Measurements from ENCODE around the gene C2orf81.

C2orf81 gene

GRCh38 chr2:74387346-74387745, 34.1 kb downstream of the C2orf81 start:
- DNase-seq = no peak

- DNase-seq = no peak
Measured at GRCh38 chr2:74385396-74385795, 36.0 kb downstream of the C2orf81 start.

GRCh38 chr2:74384051-74384450, 37.4 kb downstream of the C2orf81 start:
- DNase-seq = no peak

DNA sequence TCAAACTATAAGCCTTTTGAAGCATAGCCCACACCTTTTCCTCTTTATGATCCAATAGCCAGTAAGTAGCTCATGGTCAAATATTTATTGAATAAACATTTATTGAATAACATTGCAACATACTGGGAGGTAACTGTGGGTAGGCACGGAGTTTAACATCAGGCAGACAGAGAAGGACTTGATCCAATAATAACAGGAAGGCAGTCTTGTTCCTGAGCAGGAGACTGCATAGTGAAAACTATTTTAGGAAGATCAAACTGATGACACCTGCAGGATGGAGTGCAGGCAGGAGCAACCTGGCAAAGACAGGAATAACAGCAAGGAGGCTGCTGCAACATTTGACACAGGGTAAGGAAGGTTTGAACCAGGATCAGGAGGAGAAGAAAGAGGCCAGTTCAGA, 38.2 kb downstream of the C2orf81 start:
- no peak for DNase-seq

- DNase-seq = no peak
Measured at GRCh38 chr2:74381751-74382150, 39.7 kb downstream of the C2orf81 start.

DNA sequence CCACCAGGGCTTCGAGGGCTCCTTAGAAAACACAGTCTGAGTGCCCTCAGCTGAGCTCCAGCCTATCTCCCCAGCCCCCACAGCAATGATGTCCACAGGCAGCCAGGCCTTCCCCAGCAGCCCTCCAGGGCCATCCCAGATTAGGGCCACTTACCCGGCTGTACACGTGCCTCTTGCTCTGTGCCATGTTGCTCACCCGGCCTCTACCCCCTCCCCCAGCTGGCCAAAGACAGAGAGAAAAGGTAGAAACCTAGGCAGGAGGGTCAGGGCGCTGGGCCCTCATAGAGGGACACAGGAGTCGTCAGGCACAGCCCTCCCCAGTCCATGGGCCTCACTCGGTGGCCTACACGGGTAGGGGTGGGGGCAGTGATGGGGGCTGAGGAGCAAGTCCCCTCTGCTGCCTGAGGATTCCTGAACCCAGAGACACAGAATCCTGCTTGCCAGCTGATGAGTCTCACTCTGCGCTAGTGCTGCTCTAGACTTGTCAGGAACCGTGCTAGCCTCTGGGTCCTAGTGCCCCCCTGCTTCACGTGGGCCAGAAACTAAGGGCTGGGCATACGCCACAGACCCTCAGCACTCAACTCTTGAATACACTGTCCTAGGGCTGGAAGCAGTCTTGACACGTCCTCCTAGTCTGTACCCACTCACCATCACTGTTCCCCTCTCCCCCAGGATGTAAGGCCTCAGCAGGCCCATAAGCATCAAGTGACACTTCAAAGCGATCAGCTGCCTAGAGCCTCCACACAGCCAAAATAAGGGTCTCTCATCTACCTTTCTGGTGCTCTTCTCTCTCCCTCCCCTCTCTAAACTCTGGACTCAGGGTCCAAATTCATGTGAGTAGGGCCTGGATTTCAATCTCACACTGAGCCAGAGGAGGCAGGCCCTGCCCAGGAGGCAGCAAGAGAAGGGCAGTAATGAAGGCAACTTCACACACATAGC, 41.3 kb downstream of the C2orf81 start, which contains the start of gene DCTN1:
TSS of gene DCTN1 (minus strand) at position 461 of the 939 bp plus-strand sequence. CDS start at position 187, 274 bp downstream.
- peak; percentile 24 for DNase-seq

- no peak for DNase-seq
Measured at GRCh38 chr2:74378007-74378406, 43.4 kb downstream of the C2orf81 start.

DNA sequence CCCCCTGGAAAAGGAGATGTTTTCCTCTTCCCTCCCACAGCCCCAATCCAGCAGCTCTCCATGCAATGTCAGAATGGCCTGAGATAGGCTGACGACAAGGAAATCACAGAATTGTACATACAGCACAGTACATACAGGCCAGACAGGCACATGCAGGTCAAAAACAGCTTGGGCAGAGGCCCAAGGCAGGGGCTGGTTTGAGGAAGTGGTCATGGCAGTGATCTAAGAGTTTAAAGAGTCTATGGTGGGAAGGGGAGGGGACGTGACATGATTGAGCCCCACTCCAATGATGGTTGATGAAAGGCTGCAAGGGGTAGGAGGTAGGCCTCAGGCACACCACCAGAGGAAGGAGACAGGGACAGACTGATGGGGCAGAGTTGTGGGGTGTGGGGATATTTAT, 45.6 kb downstream of the C2orf81 start:
- no peak for DNase-seq

- DNase-seq = no peak
Measured at GRCh38 chr2:74374509-74375205, 46.8 kb downstream of the C2orf81 start.

DNA sequence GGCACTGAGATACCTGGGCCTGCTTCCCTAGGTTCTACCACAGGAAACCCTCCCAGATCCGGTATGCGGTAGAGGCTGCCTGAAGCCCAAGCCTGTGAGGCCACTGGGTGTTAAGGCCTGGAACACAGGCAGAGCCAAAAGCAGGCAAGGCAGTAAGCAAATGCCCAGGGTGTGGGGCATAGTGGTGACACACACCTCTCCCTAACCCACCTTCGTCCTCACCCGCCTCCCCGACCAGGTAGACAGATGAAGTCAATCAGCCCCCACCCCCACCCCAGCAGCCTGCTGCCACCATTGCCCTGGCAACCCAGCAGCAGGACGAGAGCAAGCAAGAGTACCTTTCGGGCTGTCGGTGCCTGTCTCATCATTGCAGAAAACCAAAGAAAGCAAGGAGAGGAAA, 47.4 kb downstream of the C2orf81 start:
- DNase-seq = no peak

GRCh38 chr2:74373221-74373676, 48.2 kb downstream of the C2orf81 start:
- DNase-seq = no peak

- no peak for DNase-seq
Measured at GRCh38 chr2:74372674-74373073, 48.7 kb downstream of the C2orf81 start.

GRCh38 chr2:74371421-74371820, 50.0 kb downstream of the C2orf81 start:
- no peak for DNase-seq

DNA sequence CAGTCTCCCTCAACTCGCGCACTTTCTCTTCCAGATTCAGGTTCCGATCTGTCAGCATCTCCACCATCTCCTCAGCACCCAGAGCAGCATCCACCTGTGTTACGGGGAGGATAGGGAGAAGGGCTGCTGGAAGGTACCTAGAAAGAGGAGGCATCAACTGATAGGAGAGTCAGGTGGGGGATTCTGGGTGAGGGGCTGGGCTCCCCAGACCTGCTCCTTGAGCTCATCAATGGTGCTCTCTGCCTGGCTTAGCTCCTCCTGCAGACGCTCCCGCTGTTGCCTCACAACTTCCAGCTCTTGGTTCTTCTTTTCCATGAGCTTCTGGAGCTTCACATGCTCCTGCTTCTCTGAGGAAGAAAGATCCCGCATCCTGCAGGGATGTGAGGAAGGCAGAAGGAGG, 51.4 kb downstream of the C2orf81 start:
- no peak for DNase-seq

DNA sequence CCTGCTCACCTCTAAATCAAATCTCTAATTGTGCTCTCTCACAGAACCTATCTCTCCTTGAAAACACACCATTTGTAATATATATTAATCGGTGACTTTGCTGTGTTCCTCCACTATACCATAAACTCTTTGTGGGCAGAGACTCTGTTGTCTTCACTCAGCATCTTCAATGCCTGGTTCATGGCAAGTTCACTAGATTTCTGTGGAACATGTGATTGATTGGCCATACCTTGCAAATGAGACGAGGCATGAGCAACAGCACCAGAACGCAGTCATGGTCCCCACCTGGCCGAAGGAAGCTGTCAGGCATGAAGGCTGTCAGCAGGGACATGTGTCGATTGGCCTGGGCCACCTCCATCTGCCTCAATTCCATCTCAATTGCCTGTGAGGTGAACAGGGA, 52.9 kb downstream of the C2orf81 start:
- no peak for DNase-seq

DNA sequence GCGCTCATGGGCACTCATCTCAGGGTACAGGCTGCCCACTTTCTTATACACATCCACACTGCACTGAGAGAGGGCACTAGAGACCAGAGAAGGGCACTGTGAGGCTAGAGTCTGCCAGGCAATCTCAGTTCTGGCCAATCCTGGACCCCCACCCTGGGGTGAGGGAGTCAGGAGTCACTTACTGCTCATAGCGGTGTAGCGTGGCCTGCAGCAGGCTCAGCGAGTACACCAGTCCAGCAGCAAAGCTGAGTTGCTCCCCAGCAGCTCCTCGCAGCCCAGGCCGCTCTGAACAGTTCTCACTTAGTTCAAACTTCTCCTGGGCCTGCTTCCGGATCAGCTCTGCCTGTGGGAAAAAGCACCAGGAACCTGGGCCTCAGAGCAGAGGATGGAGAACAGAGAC, 53.6 kb downstream of the C2orf81 start:
- no peak for DNase-seq

DNA sequence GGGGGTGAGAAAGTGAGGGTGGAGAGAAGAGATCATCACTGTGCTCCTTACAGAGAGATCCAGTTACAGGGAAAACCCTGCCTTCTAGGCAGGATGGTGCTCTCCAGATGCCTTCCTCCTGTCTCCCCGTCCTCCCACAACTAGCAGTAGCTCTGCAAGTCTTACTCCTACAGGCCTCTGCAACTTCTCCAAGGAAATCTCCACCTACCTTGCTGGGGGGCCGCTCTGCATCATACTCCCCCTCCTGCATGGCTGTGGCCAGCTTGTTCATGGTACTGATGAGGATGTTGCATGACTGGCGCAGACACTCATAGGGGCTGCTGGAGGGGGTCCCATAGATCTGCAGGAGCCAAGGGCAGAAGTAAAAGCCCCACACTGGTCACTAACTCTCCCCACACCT, 55.4 kb downstream of the C2orf81 start:
- no peak for DNase-seq

DNA sequence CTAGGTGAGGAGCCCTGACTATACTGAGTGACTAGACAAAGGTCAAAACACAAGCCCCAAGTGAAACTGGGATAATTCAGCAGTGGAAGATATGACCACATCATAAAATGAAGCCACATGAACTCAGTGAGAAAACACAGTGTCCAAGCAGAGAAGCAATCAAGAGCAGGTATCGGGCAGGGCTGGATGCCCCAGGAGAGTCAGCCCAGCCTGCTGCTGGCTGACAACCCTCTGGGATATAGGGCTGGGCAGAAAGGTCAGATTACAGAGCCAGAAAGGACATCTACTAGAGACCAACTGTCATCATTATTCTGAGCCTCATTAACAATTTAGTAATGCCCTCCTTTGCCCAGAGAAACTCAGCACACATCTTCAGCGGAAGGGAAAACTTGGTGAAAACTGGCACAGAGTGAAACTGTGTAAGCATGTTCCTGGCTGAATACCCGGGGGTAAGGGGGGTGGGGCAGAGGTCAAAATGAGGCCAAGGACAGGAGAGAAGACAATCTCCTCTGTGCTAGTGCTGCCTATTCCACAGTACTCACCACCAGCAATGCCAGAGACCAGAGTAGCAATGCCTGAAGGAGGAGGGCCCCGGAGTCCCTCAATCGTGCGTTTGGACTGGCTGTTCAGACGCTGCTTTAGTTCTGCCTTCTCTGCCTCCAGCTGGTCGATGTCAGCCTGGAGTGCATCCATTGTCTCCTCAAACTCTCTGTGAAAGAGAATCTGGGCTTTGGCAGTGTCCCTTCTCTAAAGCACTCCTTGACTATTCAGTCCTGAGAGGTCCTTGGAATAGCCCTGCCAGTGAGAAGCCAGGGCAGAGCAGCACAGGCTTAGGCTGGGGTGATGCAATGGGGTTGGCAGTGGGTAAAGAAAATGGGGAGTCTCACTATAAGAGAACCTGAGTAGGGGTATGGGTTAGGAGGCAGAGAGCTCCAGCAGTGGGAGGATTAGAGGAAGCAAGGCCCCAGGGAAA, 56.6 kb downstream of the C2orf81 start:
- no peak for DNase-seq
